K562 (cell line): ENCODE data around the gene CDK14. TPM values are rescaled to one million over a fixed set of nuclear protein-coding genes. Genes with fewer than 3 reads are reported as not detected.

Source experiments
- ATAC-seq: fragments of 200-7000 bp; cut with Tn5 transposase; 3 replicates; pipeline ENCODE4 v1.9.1; 2020; ENCODE audit warnings: moderate library complexity
- BruUV-seq: library from RNA; stranded (reverse); fragments of 400-500 nt; replicated peaks from 2 replicates; lab custom pipeline; 2021; lab: Mats Ljungman, UMichigan
- CTCF ChIA-PET: fragments of 300-600 bp; formaldehyde crosslinking; extraction: SDS; loops from one replicate; lab custom pipeline; 2021; ENCODE audit warnings: low intra/inter-chr PET ratio; lab: Yijun Ruan, JAX
- POLR2A ChIA-PET: fragments of 300-600, 350-650 bp; sonication (Branson Sonifier 250); formaldehyde crosslinking; extraction: SDS; loops from one replicate; lab custom pipeline; 2021; ENCODE audit warnings: antibody characterized with exemption, inconsistent platforms; lab: Yijun Ruan, JAX
- DNase-seq, 4 experiments: peaks; one replicate each; pipeline versions ENCODE4 v3.0.0 to v3.0.0-alpha.2; 2011 to 2018; ENCODE audit warnings: low spot score in 3 of 4, mixed read lengths in 3 of 4; ENCODE audit errors: extremely low read depth in 1 of 4
- FAIRE-seq: peaks from 2 replicates; lab custom pipeline; 2011; peaks lifted over from hg19 to GRCh38; lab: Jason Lieb, UNC
- H2AFZ ChIP-seq: 2 replicates; pipeline ENCODE4 v1.6.0; 2011; ENCODE audit warnings: low read depth, low read length, control low read depth, inconsistent platforms
- H3K27ac ChIP-seq: fragments of 200-600 bp; 3 replicates; pipeline ENCODE4 v1.8.0; 2011; ENCODE audit warnings: low read depth, mild to moderate bottlenecking, control low read depth, inconsistent platforms, low read length, moderate library complexity, mixed read lengths; ENCODE audit errors: extremely low read depth
- H3K27me3 ChIP-seq, 2 experiments: fragments of 300-600 bp in 1 of 2; 2 replicates in 1 of 2; 3 replicates in 1 of 2; pipeline versions ENCODE4 v1.6.0 to v1.8.0; 2011; ENCODE audit warnings: inconsistent platforms in 2 of 2, low read length in 2 of 2, mild to moderate bottlenecking in 1 of 2, mixed read lengths in 1 of 2, moderate library complexity in 1 of 2; ENCODE audit not compliant: control insufficient read depth in 2 of 2, insufficient read depth in 2 of 2
- H3K36me3 ChIP-seq: fragments of 300-600 bp; 3 replicates; pipeline ENCODE4 v1.8.0; 2011; ENCODE audit warnings: mild to moderate bottlenecking, low read length, inconsistent platforms; ENCODE audit not compliant: control insufficient read depth, insufficient read depth
- H3K4me1 ChIP-seq, 2 experiments: fragments of 200-600 bp in 1 of 2; replicated peaks in 1 of 2; 2 replicates in 1 of 2; 3 replicates in 1 of 2; pipeline versions ENCODE4 v1.5.1 to v1.8.0; 2011; ENCODE audit warnings: inconsistent platforms in 2 of 2, low read length in 2 of 2, mild to moderate bottlenecking in 1 of 2, mixed read lengths in 1 of 2, moderate library complexity in 1 of 2; ENCODE audit not compliant: control insufficient read depth in 2 of 2, insufficient read depth in 2 of 2
- H3K4me2 ChIP-seq: 2 replicates; pipeline ENCODE4 v1.6.1; 2011; ENCODE audit warnings: low read length, control low read depth, inconsistent platforms, mixed read lengths; ENCODE audit not compliant: insufficient read depth
- H3K4me3 ChIP-seq: fragments of 200-600 bp; sonication (generic), shearing (Covaris generic); 2 replicates; pipeline ENCODE4 v1.5.1; 2016; ENCODE audit warnings: control low read depth, inconsistent platforms
- H3K79me2 ChIP-seq: fragments of 200-600 bp; 3 replicates; pipeline ENCODE4 v1.8.0; 2011; ENCODE audit warnings: low read length, inconsistent platforms; ENCODE audit not compliant: control insufficient read depth, insufficient read depth
- H3K9ac ChIP-seq, 2 experiments: 2 replicates each; pipeline versions ENCODE4 v1.6.0 to v1.6.1; 2011; ENCODE audit warnings: low read depth in 2 of 2, low read length in 2 of 2, control low read depth in 1 of 2, inconsistent platforms in 1 of 2, mild to moderate bottlenecking in 1 of 2, mixed read lengths in 1 of 2; ENCODE audit not compliant: insufficient read depth in 1 of 2
- H3K9me1 ChIP-seq: one replicate; pipeline ENCODE4 v1.6.0; 2011; ENCODE audit warnings: inconsistent platforms, mild to moderate bottlenecking, low read length, moderate library complexity; ENCODE audit not compliant: control insufficient read depth, insufficient read depth
- H3K9me3 ChIP-seq: replicated peaks from 2 replicates; pipeline ENCODE4 v1.5.1; 2011; ENCODE audit warnings: low read depth, low read length, inconsistent platforms; ENCODE audit not compliant: control insufficient read depth, insufficient read depth
- H4K20me1 ChIP-seq: replicated peaks from 2 replicates; pipeline ENCODE4 v1.6.1; 2011; ENCODE audit warnings: low read length, inconsistent platforms, mixed read lengths; ENCODE audit not compliant: control insufficient read depth, insufficient read depth
- ARID1B ChIP-seq: fragments of 450-650 bp; IDR thresholded peaks from 2 replicates; pipeline ENCODE4 v1.6.1; 2016; ENCODE audit warnings: antibody characterized with exemption, mild to moderate bottlenecking, inconsistent platforms
- ARNT ChIP-seq, 2 experiments: fragments of 450-650 bp; IDR thresholded peaks; 2 replicates each; pipeline ENCODE4 v1.6.1; 2016; ENCODE audit warnings: mild to moderate bottlenecking in 1 of 2
- CAMTA2 ChIP-seq: fragments of 250-450 bp; sonication (Bioruptor Pico); conservative IDR thresholded peaks from 2 replicates; pipeline ENCODE4 v1.5.1; 2022
- FOXK1 ChIP-seq: sonication (generic); formaldehyde crosslinking; IDR thresholded peaks from 2 replicates; pipeline ENCODE4 v1.8.0; 2022; ENCODE audit warnings: missing genetic modification reagents, mild to moderate bottlenecking, borderline replicate concordance
- HMG20B ChIP-seq: fragments of 250-450 bp; sonication (Bioruptor Pico); IDR thresholded peaks from 2 replicates; pipeline ENCODE4 v1.5.0; 2021; ENCODE audit warnings: mild to moderate bottlenecking
- KHSRP ChIP-seq: fragments of 450-650 bp; IDR thresholded peaks from 2 replicates; pipeline ENCODE4 v1.6.1; 2017
- L3MBTL2 ChIP-seq: fragments of 450-650 bp; IDR thresholded peaks from 2 replicates; pipeline ENCODE4 v1.6.1; 2016; ENCODE audit warnings: mild to moderate bottlenecking, moderate library complexity
- MCM3 ChIP-seq: fragments of 450-650 bp; IDR thresholded peaks from 2 replicates; pipeline ENCODE4 v1.6.1; 2016
- NFIX ChIP-seq: fragments of 250-450 bp; sonication (Bioruptor Pico); IDR thresholded peaks from 2 replicates; pipeline ENCODE4 v1.4.0; 2020; ENCODE audit warnings: low read depth, mild to moderate bottlenecking, moderate library complexity
- PHF21A ChIP-seq: fragments of 450-650 bp; IDR thresholded peaks from 2 replicates; pipeline ENCODE4 v1.6.1; 2017; ENCODE audit warnings: low read depth, borderline replicate concordance
- SMARCB1 ChIP-seq: IDR thresholded peaks from 2 replicates; pipeline ENCODE4 v1.6.1; 2011; ENCODE audit warnings: improper control_type of control experiment, low read depth; ENCODE audit not compliant: insufficient read length
- TSC22D4 ChIP-seq: fragments of 450-650 bp; IDR thresholded peaks from 2 replicates; pipeline ENCODE4 v1.6.1; 2016; ENCODE audit warnings: missing genetic modification characterization, missing biosample characterization, control low read depth
- XRCC5 ChIP-seq: fragments of 200-400 bp; formaldehyde crosslinking; IDR thresholded peaks from 2 replicates; pipeline ENCODE4 v1.6.1; 2017; ENCODE audit warnings: low read depth, mild to moderate bottlenecking, low read length
- ZKSCAN8 ChIP-seq: fragments of 200-800 bp; sonication (Bioruptor generic); IDR thresholded peaks from 2 replicates; pipeline ENCODE4 v1.6.1; 2016; ENCODE audit warnings: missing genetic modification characterization, missing compliant biosample characterization
- ZNF184 ChIP-seq: sonication (generic); formaldehyde crosslinking; IDR thresholded peaks from 2 replicates; pipeline ENCODE4 v1.5.0; 2020; ENCODE audit warnings: missing genetic modification reagents
- ZNF79 ChIP-seq: fragments of 250-450 bp; sonication (Bioruptor Pico); IDR thresholded peaks from 2 replicates; pipeline ENCODE4 v1.4.0; 2020; ENCODE audit warnings: low read depth, mild to moderate bottlenecking, moderate library complexity
- WGBS: fragments of 100-300 bp; shearing (Covaris generic); methylation state at CpG from one replicate; pipeline ENCODE4 v1.1.6; 2016; ENCODE audit warnings: low coverage, mixed read lengths; ENCODE audit not compliant: insufficient coverage; ENCODE audit errors: missing lambda C conversion rate; 5-methylcytosine and 5-hydroxymethylcytosine counted together
- in situ Hi-C: fragments of 300-500 bp; cut with MboI; formaldehyde crosslinking; loops from 4 replicates; pipeline ENCODE4 v1.15.0; 2018; ENCODE audit warnings: inconsistent platforms, mixed read lengths
- intact Hi-C: fragments of 100-400 bp; cut with micrococcal nuclease; formaldehyde crosslinking; loops from 2 replicates; pipeline ENCODE4 v1.14.2; 2022
- polyA plus RNA-seq, 8 experiments: library from polyadenylated mRNA; depleted of rRNA in 4 of 8; stranded (reverse) in 5 of 8; unstranded in 3 of 8; fragments of >200 nt; fragmentation: Nextera tagmentation in 2 of 8; fragmentation: Illumina TruSeq in 1 of 8; extraction: Ambion mirVana in 2 of 8; extraction: Trizol in 1 of 8; gene quantifications; 2 replicates each; pipeline versions ENCODE4 v1.2.1 to v1.2.3, GENCODE V29; 2011 to 2014; ENCODE audit warnings: inconsistent platforms in 1 of 8, missing spikeins in 1 of 8
- total RNA-seq, 7 experiments: library from RNA; depleted of rRNA in 6 of 7; stranded (reverse); fragments of >200 nt in 6 of 7; fragmentation: Illumina TruSeq in 2 of 7; extraction: Trizol in 2 of 7; gene quantifications; 2 replicates each; pipeline versions ENCODE4 v1.2.1 to v1.2.3, GENCODE V29; 2011 to 2021; ENCODE audit warnings: low replicate concordance in 1 of 7

The CDK14 gene
- total and polyA plus RNA-seq, 9 of the 15 experiments (the other 6 are each of a cell fraction or from before 2014, with no cell fraction given): 0.03 to 0.91 (median 0.16) TPM

GRCh38 chr7:90777465-90777864 is 181.3 kb downstream of the CDK14 start:
- in situ Hi-C loops: no loop called here
- POLR2A ChIA-PET: interaction anchor here (0.7 kb wide), 1 partner anchor 387 kb away, joined by 3 read pairs; no protein-coding TSS in a partner anchor
- H2AFZ ChIP-seq: no peak overlapping the region
- WGBS: 0% methylated on average over 4 of the region's 4 CpGs
- H3K79me2 ChIP-seq: no peaks in the 10 kb centered on the region
- intact Hi-C loops: no loop called here
- no peak overlapping the region for H3K9ac ChIP-seq
- H3K27ac ChIP-seq: no peak overlapping the region
- CTCF ChIA-PET: no interaction called here
- no peak for DNase-seq
- H3K36me3 ChIP-seq: no peaks in the 10 kb centered on the region
- no peaks in the 10 kb centered on the region for H3K27me3 ChIP-seq
- H3K4me1 ChIP-seq: no peaks in the 10 kb centered on the region
- H3K9me3 ChIP-seq: no peaks in the 10 kb centered on the region
- TF ChIP-seq ZKSCAN8 (CRISPR knock-in tag) (no peak), ZNF79 (CRISPR knock-in tag) (no peak), PHF21A (no peak), HMG20B (CRISPR knock-in tag) (no peak), FOXK1 (CRISPR knock-in tag) (no peak), ZNF184 (no peak), CAMTA2 (CRISPR knock-in tag) (no peak), NFIX (CRISPR knock-in tag) (no peak), XRCC5 (no peak), ARNT (IDR thresholded peaks at IDR 0.05) (no peak), KHSRP (no peak), ARID1B (no peak), L3MBTL2 (no peak), TSC22D4 (no peak), MCM3 (no peak), SMARCB1 (no peak)
- H4K20me1 ChIP-seq: no peaks in the 10 kb centered on the region
- no TSS peak for BruUV-seq
- H3K4me3 ChIP-seq: no peak overlapping the region
- H3K4me2 ChIP-seq: no peak overlapping the region
- no peak for FAIRE-seq
- no peak for ATAC-seq
- H3K9me1 ChIP-seq: no peaks in the 10 kb centered on the region
